Stimulated activated naive CD4-positive, alpha-beta T cell (primary cell): ENCODE measurements around the gene REEP1.
"Not testable (repeated sequence)": the region's sequence is repeated elsewhere in the genome, so short reads cannot be mapped to it uniquely, and the experiment has no call there.

Experiments used
- DNase-seq, 6 experiments: peaks; one replicate each; lab custom pipeline; 2025; lab: John Stamatoyannopoulos, UW

Gene REEP1

DNA sequence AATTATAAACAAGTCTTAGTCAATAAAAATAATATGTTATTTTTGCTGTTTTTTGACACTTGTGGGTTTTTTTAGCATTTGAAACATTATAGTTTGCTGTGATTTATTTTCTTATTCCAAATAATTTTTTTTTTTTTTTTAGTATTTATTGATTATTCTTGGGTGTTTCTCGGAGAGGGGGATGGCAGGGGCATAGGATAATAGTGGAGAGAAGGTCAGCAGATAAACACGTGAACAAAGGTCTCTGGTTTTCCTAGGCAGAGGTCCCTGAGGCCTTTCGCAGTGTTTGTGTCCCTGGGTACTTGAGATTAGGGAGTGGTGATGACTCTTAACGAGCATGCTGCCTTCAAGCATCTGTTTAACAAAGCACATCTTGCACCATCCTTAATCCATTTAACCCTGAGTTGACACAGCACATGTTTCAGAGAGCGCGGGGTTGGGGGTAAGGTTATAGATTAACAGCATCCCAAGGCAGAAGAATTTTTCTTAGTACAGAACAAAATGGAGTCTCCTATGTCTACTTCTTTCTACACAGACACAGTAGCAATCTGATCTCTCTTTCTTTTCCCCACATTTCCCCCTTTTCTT is 8.5 kb upstream of the REEP1 start:
- DNase-seq: not testable (repeated sequence)

DNA sequence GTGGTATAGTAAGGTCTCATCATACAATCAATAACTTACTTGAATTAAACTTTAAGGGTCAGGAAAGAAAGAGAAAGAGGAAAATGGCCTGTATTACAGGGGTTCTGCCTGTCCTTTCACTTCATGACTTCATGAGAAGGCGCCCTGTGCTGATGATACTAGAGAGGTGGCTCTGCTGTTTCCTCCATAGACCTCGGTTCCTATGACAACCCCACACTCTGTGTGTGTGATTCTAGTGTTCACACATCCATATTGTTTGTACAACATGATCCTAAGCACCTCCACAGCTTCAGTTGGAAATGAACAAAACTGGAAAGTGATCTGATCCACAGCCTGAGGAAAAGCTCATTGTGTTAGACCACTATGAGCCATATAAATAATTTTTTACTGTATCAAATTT is 7.0 kb upstream of the REEP1 start:
- no peak for DNase-seq

DNA sequence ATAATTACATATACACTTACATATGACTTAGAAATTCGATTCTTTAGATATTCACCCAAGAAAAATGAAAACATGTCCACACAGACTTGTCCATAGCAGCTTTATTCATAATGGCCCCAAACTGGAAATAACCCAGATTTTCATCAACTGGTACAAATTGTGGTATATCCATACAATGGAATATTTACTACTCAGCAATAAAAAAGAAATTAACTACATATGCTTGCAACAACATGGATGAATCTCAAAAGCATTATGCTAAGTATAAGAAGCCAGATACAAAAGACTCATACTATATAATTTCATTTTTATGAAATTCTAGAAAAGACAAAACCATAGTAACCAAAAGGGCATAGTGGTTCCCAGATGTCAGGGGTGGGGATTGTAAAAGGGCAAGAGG is 5.1 kb upstream of the REEP1 start:
- no peak for DNase-seq

- no peak for DNase-seq
Observed at GRCh38 chr2:86341470-86341869, 4.0 kb upstream of the REEP1 start.

DNA sequence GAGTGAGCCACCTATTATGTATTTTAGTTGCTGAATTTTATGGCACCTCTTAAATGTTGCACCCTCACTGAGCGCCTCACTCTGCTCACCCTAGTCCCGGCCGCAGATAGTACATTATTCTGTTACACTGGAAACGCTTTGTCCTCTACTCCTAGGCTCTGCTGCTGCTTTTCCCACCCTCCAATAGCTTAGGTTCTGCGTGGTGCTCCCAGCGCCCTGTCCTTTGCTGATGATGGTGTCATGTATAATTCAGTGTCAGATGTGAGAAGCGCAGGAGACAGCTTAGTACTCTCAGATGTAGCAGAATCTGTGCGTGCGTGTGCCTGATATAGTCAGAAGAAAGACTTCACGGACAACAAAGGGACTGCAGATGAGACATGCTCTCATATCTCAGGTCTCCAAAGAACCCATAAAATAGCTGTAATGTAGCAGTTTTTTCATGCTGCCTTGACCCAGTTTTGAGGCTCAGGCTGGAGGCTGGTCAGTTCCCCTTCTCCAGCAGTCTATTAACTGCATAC is 1.4 kb upstream of the REEP1 start:
- DNase-seq: no peak

- no peak for DNase-seq
Observed at GRCh38 chr2:86336675-86337243, 667 bp downstream of the REEP1 start.

DNA sequence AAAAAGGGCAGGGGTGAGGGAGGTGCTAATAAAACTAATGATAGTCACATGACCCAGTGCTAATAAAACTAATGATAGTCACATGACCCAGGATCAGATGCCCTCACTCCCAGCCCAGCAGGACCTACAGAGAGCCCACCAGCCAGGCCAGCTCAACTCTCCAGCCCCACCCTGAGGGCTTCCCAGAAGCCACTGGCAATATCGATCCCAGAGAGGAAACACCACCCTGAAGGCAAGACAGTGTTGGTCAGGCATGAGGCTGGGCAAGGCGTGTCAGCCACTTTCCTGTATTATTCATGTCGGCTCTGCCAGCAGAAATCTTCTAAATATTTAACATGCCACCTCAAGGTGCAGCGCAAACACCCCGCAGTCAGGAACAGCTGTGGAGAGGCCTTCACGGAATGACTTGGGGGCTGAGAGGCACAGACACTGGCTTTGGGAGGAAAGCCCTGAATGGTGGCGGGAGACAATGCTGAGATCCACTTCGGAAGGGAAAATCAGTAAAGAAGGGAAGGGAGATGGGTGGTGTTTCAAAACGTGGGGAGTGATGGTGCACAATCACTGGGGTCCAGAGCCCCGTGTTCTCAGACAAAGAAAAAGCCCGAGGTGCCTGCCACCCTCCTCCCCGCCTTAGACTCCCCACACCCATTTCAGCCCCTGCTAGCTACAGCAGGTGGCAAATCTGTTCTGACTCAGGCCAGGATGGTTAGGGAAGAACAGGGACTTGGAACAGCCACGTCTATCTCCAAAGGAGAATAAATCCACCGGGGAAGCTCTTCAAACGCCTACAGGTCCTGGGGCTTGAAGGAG is 1.4 kb downstream of the REEP1 start:
- no peak for DNase-seq

- no peak for DNase-seq
Observed at GRCh38 chr2:86333378-86333777, 4.0 kb downstream of the REEP1 start.

DNA sequence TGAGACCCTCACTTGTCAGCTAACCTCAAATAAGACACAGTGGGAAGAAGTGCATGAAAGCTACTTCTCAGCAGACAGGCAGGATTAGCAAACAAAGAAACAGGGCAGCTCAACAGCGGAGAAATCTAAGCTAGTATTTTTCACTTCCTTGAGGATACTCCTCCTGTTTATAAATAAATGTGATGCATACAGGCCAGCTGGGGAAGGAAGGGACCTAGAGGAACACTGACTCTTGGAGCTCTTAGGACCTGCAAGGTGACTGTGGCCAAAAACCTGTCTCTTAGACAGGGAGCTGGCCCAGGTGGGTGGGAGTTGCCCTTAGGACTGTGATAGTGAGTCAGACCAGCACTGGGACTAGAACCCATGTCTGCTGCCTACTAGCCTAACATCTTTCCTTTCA is 4.8 kb downstream of the REEP1 start:
- no peak for DNase-seq

GRCh38 chr2:86331384-86331783 is 6.0 kb downstream of the REEP1 start:
- DNase-seq: no peak

DNA sequence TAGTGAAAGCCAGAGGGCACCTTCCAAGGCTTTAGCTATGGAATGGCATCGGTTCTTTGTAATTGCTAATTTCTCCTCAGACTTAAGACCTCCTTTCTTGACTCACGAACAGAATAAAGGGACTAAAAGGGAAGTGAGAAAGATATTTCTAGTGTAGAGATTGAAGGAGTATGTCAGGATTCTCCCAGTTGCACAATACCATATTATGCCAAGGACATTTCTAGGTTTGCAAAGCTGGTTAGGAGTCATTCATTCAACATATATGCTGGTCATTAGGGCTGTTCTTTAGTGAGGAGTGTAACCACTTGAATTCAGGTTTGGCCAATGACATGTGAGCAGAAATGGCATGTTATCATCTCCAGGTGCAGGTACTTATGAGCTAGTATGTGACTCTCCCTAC is 7.4 kb downstream of the REEP1 start:
- no peak for DNase-seq

DNA sequence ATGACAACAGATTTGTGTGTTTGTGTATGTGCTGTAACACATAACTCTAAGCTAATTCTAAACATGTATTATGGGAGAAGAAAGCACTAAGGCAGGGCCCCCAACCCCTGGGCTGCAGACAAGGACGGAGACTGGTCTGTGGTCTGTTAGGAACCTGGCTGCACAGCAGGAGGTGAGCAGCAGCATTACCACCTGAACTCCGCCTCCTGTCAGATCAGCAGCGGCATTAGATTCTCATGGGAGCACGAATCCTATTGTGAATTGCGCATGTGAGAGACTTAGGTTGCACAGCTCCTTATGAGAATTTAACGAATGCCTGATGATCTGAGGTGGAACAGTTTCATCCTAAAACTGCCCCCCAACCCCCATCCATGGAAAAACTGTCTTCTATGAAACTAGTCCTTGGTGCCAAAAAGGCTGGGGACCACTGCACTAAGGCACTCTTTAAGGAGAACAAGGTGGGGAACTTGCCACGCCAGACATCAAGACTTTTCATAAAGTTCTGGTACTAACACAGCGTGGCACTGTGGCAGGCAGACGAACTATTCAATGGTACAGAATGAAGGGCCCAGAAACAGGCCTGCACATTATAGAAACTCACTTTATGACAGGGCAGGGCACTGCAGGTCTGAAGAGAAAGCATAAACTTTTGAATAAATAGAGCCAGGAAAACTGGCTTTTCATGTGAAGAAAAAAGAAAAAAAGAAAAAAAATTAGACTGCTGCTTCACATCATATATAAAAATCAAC is 14.0 kb downstream of the REEP1 start:
- no peak for DNase-seq

GRCh38 chr2:86319700-86320580 is 17.5 kb downstream of the REEP1 start:
- peak in 2 of 6 experiments; percentile 32 to 57 for DNase-seq

DNA sequence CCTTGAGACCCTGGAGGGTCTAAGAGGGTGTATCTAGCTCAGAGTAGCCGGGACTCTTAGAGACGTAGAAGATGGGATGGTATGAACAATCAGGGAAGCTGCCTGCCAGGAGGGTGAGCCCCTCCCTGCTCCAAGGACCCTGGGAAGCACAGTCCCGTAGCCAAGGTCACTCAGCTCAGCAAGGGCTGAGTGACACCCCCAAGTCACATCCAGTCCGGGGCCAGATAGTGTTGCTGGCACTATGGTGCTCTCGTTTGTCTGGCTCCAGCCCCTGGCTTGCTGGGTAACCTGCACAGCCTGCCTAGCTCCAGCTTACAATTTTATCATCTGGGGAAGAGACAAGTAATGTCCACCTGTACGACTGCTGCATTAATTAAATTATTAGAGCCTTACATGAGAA is 22.3 kb downstream of the REEP1 start:
- no peak for DNase-seq

- no peak for DNase-seq
Observed at GRCh38 chr2:86314125-86314524, 23.3 kb downstream of the REEP1 start.

GRCh38 chr2:86313341-86313740 is 24.1 kb downstream of the REEP1 start:
- DNase-seq: no peak

- no peak for DNase-seq
Observed at GRCh38 chr2:86311879-86312278, 25.5 kb downstream of the REEP1 start.

DNA sequence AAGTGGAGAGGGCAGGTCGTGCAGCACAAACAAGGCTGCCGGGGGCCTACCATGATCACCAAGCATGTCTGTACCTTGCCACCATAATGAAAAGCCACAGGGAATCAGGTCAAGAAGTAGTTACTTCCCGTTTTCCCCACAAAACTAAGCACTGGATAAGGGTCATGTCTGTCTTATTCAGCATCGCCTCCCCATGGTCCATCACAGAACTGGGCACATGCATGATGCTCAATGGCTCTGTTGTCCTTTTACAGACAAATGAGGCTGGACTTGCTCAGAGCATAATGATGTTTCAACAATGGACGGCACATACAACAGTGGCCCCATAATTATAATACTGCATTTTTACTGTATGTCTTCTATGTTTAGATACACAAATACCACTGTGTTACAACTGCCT is 27.5 kb downstream of the REEP1 start:
- DNase-seq: no peak

DNA sequence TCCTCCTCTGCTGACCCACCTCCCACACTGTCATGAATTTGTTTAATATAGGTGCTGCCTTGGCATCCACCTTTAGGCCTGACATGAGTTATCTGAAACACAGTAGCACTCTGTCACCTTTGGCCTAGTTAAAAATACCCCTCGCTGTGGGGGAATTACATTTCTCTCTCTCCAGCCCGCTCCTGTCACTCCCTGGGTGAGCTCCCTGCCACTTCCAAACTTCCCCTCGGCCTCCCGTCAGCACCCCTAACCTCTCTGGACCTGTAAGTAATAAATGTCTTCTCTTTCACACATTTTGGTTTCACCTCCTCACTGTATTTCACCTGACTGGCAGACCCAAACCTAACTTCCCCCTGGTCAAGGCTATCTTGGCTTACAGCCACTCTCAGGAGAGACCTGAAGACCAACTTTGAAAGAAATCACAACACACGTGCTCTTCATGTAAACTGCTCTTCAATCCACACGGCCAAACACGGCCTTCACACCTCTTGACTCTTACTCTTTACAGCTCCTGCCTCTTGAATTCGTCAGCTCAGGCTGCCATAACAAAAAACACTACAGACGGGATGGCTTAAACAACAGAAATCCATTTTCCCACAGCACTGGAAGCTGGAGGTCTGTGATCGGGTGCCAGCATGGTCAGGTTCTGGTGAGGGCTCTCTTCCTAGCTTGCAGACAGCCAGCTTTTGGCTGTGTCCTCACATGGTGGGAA is 28.3 kb downstream of the REEP1 start:
- DNase-seq: no peak

DNA sequence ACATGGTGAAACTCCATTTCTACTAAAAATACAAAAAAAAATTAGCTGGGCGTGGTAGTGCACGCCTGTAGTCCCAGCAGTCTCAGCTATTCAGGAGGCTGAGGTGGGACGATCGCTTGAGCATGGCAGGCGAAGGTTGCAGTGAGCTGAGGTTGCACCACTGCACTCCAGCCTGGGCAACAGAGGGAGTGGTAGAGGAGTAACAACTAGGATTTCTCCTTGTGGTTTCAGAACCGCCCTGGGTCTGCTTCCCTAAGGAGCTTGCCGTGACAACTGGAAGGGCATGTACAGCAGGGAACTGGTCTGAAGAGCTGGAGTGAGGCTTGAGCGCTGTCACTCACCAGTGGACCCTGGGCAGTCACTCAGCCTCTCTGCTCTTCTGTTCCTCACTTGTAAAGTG is 29.1 kb downstream of the REEP1 start:
- DNase-seq: no peak

- no peak for DNase-seq
Observed at GRCh38 chr2:86307431-86307830, 30.0 kb downstream of the REEP1 start.
